Measurements from ENCODE around the gene DNTT.

DNTT gene

GRCh38 chr10:96276831-96277230 is 27.4 kb upstream of the DNTT start:
- DNase-seq (ENCODE audit: low read depth) = peak; percentile 79
- H3K4me3 ChIP-seq (ENCODE audit: low read length) = no peak overlapping the region
- TF ChIP-seq CTCF (IDR thresholded peaks at IDR 0.05; ENCODE audit: insufficient read depth, low read depth, low read length, missing control alignments) = no peak

- no peak for DNase-seq (ENCODE audit: low read depth)
- H3K4me3 ChIP-seq (ENCODE audit: low read length) = no peak overlapping the region
- no peak for TF ChIP-seq CTCF (IDR thresholded peaks at IDR 0.05; ENCODE audit: insufficient read depth, low read depth, low read length, missing control alignments)
Measured at GRCh38 chr10:96279191-96279641, 25.0 kb upstream of the DNTT start.

- no peak overlapping the region for H3K4me3 ChIP-seq (ENCODE audit: low read length)
- DNase-seq (ENCODE audit: low read depth) = peak; percentile 92
- no peak for TF ChIP-seq CTCF (IDR thresholded peaks at IDR 0.05; ENCODE audit: insufficient read depth, low read depth, low read length, missing control alignments)
Measured at GRCh38 chr10:96280859-96281258, 23.4 kb upstream of the DNTT start.

GRCh38 chr10:96281444-96282029 is 22.7 kb upstream of the DNTT start:
- DNase-seq (ENCODE audit: low read depth) = peak; percentile 43
- H3K4me3 ChIP-seq (ENCODE audit: low read length) = no peak overlapping the region
- no peak for TF ChIP-seq CTCF (IDR thresholded peaks at IDR 0.05; ENCODE audit: insufficient read depth, low read depth, low read length, missing control alignments)

- TF ChIP-seq CTCF (IDR thresholded peaks at IDR 0.05; ENCODE audit: insufficient read depth, low read depth, low read length, missing control alignments) = no peak
Measured at GRCh38 chr10:96283351-96283750, 20.9 kb upstream of the DNTT start.

GRCh38 chr10:96283756-96284155 is 20.5 kb upstream of the DNTT start:
- no peak for TF ChIP-seq CTCF (IDR thresholded peaks at IDR 0.05; ENCODE audit: insufficient read depth, low read depth, low read length, missing control alignments)
- no peak overlapping the region for H3K4me3 ChIP-seq (ENCODE audit: low read length)
- DNase-seq (ENCODE audit: low read depth) = peak; percentile 51

More at GRCh38 chr10:96283351-96283750, 20.9 kb upstream of the DNTT start:
- DNase-seq (ENCODE audit: low read depth) = no peak
- no peak overlapping the region for H3K4me3 ChIP-seq (ENCODE audit: low read length)

- no peak for DNase-seq (ENCODE audit: low read depth)
- TF ChIP-seq CTCF (IDR thresholded peaks at IDR 0.05; ENCODE audit: insufficient read depth, low read depth, low read length, missing control alignments) = no peak
- no peak overlapping the region for H3K4me3 ChIP-seq (ENCODE audit: low read length)
Measured at GRCh38 chr10:96285331-96285752, 18.9 kb upstream of the DNTT start.

Measured in epithelial cell of esophagus (primary cell).